ENCODE results near the gene CDK14.

The CDK14 gene

DNA sequence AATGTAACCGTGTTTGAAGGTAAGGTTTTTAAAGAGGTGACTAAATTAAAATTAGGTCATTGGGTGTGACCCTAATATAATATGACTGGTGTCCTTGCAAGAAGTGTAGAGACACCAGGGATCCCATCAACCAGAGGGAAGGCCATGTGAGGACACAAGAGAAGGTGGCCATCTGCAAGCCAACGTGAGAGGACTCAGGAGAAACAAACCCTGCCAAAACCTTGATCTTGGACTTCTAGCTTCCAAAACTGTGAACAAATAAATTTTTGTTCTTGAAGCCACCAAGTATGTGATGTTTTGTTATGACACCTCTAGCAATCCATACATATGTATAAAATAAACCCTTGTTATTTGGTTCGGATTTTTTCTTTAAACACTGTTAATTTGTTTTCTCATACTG, 144.3 kb downstream of the CDK14 start:
- Histone ChIP-seq H3K9me3 (ENCODE audit: control insufficient read depth, low read length) (no peaks in the 10 kb centered on the region), H3K4me3 (ENCODE audit: low read depth, low read length) (no peak overlapping the region), H3K9ac (no peak overlapping the region), H3K27ac (no peak overlapping the region), H3K79me2 (no peaks in the 10 kb centered on the region), H3K4me1 (no peaks in the 10 kb centered on the region), H2AFZ (no peak overlapping the region), H3K27me3 (ENCODE audit: control insufficient read depth, insufficient read depth, low read length) (no peaks in the 10 kb centered on the region), H3K36me3 (ENCODE audit: control insufficient read depth, insufficient read depth, low read length) (no peaks in the 10 kb centered on the region), H3K4me2 (ENCODE audit: low read length) (no peak overlapping the region)
- TF ChIP-seq, protein P1, sequence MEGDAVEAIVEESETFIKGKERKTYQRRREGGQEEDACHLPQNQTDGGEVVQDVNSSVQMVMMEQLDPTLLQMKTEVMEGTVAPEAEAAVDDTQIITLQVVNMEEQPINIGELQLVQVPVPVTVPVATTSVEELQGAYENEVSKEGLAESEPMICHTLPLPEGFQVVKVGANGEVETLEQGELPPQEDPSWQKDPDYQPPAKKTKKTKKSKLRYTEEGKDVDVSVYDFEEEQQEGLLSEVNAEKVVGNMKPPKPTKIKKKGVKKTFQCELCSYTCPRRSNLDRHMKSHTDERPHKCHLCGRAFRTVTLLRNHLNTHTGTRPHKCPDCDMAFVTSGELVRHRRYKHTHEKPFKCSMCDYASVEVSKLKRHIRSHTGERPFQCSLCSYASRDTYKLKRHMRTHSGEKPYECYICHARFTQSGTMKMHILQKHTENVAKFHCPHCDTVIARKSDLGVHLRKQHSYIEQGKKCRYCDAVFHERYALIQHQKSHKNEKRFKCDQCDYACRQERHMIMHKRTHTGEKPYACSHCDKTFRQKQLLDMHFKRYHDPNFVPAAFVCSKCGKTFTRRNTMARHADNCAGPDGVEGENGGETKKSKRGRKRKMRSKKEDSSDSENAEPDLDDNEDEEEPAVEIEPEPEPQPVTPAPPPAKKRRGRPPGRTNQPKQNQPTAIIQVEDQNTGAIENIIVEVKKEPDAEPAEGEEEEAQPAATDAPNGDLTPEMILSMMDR (IDR thresholded peaks at IDR 0.05) = no peak

DNA sequence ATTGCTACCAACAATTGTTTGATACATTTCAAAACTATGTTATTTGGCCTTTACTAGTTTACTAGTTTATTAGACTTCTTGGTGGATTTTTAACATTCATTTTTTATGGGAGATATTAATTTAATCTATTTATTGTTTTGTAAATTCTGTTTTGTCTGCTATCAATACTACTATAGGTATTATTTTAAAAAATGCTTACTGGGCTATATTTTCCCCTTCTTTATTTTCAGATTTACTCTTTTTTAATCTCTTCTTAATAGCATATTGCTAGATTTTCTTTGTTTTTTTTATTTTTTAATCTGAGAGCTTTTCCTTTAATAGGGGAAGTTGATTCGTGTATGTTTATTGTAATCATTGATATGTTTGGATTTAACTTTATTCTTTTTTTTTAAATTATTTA, 147.5 kb downstream of the CDK14 start:
- H3K36me3 ChIP-seq (ENCODE audit: control insufficient read depth, insufficient read depth, low read length) = no peaks in the 10 kb centered on the region
- no peak overlapping the region for H2AFZ ChIP-seq
- no peak overlapping the region for H3K27ac ChIP-seq
- no peaks in the 10 kb centered on the region for H3K27me3 ChIP-seq (ENCODE audit: control insufficient read depth, insufficient read depth, low read length)
- H3K9me3 ChIP-seq (ENCODE audit: control insufficient read depth, low read length) = no peaks in the 10 kb centered on the region
- H3K4me2 ChIP-seq (ENCODE audit: low read length) = no peak overlapping the region
- TF ChIP-seq, protein P1 (IDR thresholded peaks at IDR 0.05) = no peak
- H3K9ac ChIP-seq = no peak overlapping the region
- H3K79me2 ChIP-seq = no peaks in the 10 kb centered on the region
- no peak overlapping the region for H3K4me3 ChIP-seq (ENCODE audit: low read depth, low read length)
- no peaks in the 10 kb centered on the region for H3K4me1 ChIP-seq

DNA sequence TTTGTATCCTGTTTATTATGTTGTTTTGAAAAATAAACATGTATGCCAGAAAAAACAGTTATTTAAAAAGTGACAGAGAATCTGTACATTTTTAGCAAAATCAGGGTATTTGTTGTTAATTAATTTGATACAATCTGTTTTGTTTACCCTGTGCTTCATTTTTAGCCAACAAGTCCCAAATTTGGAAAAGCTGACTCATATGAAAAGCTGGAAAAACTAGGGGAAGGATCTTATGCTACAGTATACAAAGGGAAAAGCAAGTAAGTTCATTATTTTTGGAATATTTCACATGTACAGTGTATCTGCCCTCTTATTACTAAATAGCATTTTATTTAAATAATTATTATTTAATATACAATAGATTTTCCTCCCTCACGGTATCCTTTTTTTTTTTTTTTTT, 151.4 kb downstream of the CDK14 start:
- no peak overlapping the region for H2AFZ ChIP-seq
- TF ChIP-seq, protein P1 (IDR thresholded peaks at IDR 0.05) = no peak
- no peak overlapping the region for H3K4me3 ChIP-seq (ENCODE audit: low read depth, low read length)
- no peaks in the 10 kb centered on the region for H3K79me2 ChIP-seq
- no peak overlapping the region for H3K27ac ChIP-seq
- H3K9me3 ChIP-seq (ENCODE audit: control insufficient read depth, low read length) = no peaks in the 10 kb centered on the region
- H3K4me2 ChIP-seq (ENCODE audit: low read length) = no peak overlapping the region
- no peaks in the 10 kb centered on the region for H3K4me1 ChIP-seq
- H3K27me3 ChIP-seq (ENCODE audit: control insufficient read depth, insufficient read depth, low read length) = no peaks in the 10 kb centered on the region
- H3K36me3 ChIP-seq (ENCODE audit: control insufficient read depth, insufficient read depth, low read length) = no peaks in the 10 kb centered on the region
- H3K9ac ChIP-seq = no peak overlapping the region

DNA sequence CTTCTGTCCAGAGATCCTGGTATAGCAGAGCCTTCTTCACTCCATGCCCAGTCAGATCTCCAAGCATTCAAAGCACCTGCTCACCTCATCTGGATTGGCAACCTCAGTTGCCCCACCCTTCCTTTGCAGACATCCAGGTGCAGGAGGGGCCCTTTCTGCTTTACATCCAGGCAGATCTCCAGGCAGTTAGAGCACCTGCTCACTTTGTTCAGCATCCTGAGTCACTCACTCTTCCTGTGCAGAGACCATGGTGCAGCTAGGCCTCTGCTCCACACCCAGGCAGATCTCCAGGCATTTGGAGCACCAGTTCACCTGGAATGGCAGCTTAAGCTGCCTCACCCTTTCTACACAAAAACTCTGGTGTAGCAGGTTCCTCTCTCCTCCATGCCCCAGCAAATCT, 153.1 kb downstream of the CDK14 start:
- Histone ChIP-seq H3K4me2 (ENCODE audit: low read length) (no peak overlapping the region), H3K4me1 (no peaks in the 10 kb centered on the region), H3K27me3 (ENCODE audit: control insufficient read depth, insufficient read depth, low read length) (no peaks in the 10 kb centered on the region), H3K36me3 (ENCODE audit: control insufficient read depth, insufficient read depth, low read length) (no peaks in the 10 kb centered on the region), H2AFZ (no peak overlapping the region), H3K27ac (no peak overlapping the region), H3K9ac (no peak overlapping the region), H3K9me3 (ENCODE audit: control insufficient read depth, low read length) (no peaks in the 10 kb centered on the region), H3K79me2 (no peaks in the 10 kb centered on the region), H3K4me3 (ENCODE audit: low read depth, low read length) (no peak overlapping the region)
- TF ChIP-seq, protein P1 (IDR thresholded peaks at IDR 0.05) = no peak

DNA sequence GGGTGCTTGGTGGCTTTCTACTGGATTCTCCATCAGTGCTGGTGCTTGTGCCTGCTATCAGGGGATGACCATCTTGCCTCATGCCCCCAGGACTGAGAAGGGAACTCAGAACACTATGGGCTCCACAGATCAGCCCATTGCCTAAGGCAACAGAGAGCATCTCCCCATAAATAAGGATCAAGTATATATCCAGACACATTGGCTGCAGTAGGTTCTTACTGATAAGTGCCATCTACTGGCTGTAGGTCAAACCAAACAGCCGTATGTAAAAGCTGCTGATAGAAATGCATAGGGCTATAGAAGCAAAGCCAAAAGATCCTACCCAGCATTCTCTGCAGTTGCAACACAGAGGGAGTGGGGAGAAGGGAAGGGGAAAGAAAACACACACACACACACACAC, 153.7 kb downstream of the CDK14 start:
- H3K4me1 ChIP-seq = no peaks in the 10 kb centered on the region
- TF ChIP-seq, protein P1 (IDR thresholded peaks at IDR 0.05) = no peak
- H3K4me3 ChIP-seq (ENCODE audit: low read depth, low read length) = no peak overlapping the region
- H3K9me3 ChIP-seq (ENCODE audit: control insufficient read depth, low read length) = no peaks in the 10 kb centered on the region
- H3K27me3 ChIP-seq (ENCODE audit: control insufficient read depth, insufficient read depth, low read length) = no peaks in the 10 kb centered on the region
- no peak overlapping the region for H3K9ac ChIP-seq
- no peaks in the 10 kb centered on the region for H3K79me2 ChIP-seq
- H3K27ac ChIP-seq = no peak overlapping the region
- H2AFZ ChIP-seq = no peak overlapping the region
- H3K4me2 ChIP-seq (ENCODE audit: low read length) = no peak overlapping the region
- no peaks in the 10 kb centered on the region for H3K36me3 ChIP-seq (ENCODE audit: control insufficient read depth, insufficient read depth, low read length)
